ENCODE measurements around the gene MYH7.
"Not testable (repeated sequence)": the region's sequence is repeated elsewhere in the genome, so short reads cannot be mapped to it uniquely, and the experiment has no call there.

The MYH7 gene

GRCh38 chr14:23435543-23436326 is at the start of gene MYH7:
TSS of gene MYH7 (minus strand) at chr14:23435660. CDS start at chr14:23433732, 1,928 bp downstream.
- DNase-seq, result no peak

- DNase-seq, result peak; percentile 67
These were observed 47.9 kb upstream of the MYH7 start for GRCh38 chr14:23483236-23483854.

- no peak for DNase-seq
These were observed 47.3 kb upstream of the MYH7 start for GRCh38 chr14:23482823-23483148.

- DNase-seq, result peak; percentile 21
These were observed 46.7 kb upstream of the MYH7 start for GRCh38 chr14:23481979-23482822.

GRCh38 chr14:23481362-23481970 is 46.0 kb upstream of the MYH7 start:
- DNase-seq, result no peak

GRCh38 chr14:23478109-23478759 is 42.8 kb upstream of the MYH7 start:
- peak; percentile 70 for DNase-seq

GRCh38 chr14:23470947-23471346 is 35.5 kb upstream of the MYH7 start:
- no peak for DNase-seq

- no peak for DNase-seq
These were observed 34.5 kb upstream of the MYH7 start for GRCh38 chr14:23469906-23470403.

GRCh38 chr14:23469127-23469905 is 33.9 kb upstream of the MYH7 start, which contains the start of gene NGDN:
TSS of gene NGDN (plus strand) at chr14:23469703. CDS start at chr14:23469716, 13 bp downstream.
- DNase-seq, result peak; percentile 100

GRCh38 chr14:23468704-23469126 is 33.3 kb upstream of the MYH7 start:
- no peak for DNase-seq

GRCh38 chr14:23465261-23465660 is 29.8 kb upstream of the MYH7 start:
- DNase-seq, result no peak

GRCh38 chr14:23464700-23465099 is 29.2 kb upstream of the MYH7 start:
- no peak for DNase-seq

GRCh38 chr14:23460960-23461359 is 25.5 kb upstream of the MYH7 start:
- DNase-seq, result no peak

- no peak for DNase-seq
These were observed 22.4 kb upstream of the MYH7 start for GRCh38 chr14:23457587-23458445.

GRCh38 chr14:23456883-23457586 is 21.6 kb upstream of the MYH7 start:
- not testable (repeated sequence) for DNase-seq

GRCh38 chr14:23454445-23454856 is 19.0 kb upstream of the MYH7 start:
- no peak for DNase-seq

GRCh38 chr14:23452237-23452636 is 16.8 kb upstream of the MYH7 start:
- DNase-seq, result no peak

- no peak for DNase-seq
These were observed 14.9 kb upstream of the MYH7 start for GRCh38 chr14:23450379-23450778.

- DNase-seq, result no peak
These were observed 13.9 kb upstream of the MYH7 start for GRCh38 chr14:23449314-23449713.

Measured in NCI-H1092 treated with DMSO at 0.1 percent for 48 hours (cell line).